B cell (primary cell): ENCODE results near the gene RNF103.

Experiments used
- EZH2 ChIP-seq: IDR thresholded peaks from 2 replicates; pipeline ENCODE4 v1.6.1; 2012; ENCODE audit warnings: borderline replicate concordance, low read depth, mild to moderate bottlenecking, moderate library complexity, low read length; ENCODE audit not compliant: insufficient read depth, poor library complexity, severe bottlenecking
- TF ChIP-seq, protein P1 (sequence below): fragments of 200-600 bp; IDR thresholded peaks from one replicate; pipeline ENCODE4 v1.8.0; 2022; ENCODE audit warnings: antibody characterized with exemption, mild to moderate bottlenecking

DNA sequence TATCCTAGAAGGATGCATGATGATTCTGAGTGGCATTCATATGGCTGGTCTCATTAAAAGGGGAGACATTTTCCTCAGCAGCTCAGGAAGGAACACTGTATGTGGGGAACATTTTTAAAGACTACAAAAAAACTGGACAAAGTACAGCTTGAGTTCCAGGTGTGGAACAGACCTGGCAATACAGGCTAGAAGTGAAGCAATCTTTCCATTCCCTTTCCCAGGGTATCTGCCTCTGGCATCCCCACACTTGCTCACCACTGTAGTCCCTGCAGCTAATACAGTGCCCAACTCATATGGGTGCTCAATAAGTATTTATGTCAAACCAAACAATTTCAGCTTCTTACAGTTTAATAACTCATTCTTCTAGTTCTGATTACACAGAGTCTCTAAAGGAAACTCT, 8.1 kb downstream of the RNF103 start:
- TF ChIP-seq, protein P1, sequence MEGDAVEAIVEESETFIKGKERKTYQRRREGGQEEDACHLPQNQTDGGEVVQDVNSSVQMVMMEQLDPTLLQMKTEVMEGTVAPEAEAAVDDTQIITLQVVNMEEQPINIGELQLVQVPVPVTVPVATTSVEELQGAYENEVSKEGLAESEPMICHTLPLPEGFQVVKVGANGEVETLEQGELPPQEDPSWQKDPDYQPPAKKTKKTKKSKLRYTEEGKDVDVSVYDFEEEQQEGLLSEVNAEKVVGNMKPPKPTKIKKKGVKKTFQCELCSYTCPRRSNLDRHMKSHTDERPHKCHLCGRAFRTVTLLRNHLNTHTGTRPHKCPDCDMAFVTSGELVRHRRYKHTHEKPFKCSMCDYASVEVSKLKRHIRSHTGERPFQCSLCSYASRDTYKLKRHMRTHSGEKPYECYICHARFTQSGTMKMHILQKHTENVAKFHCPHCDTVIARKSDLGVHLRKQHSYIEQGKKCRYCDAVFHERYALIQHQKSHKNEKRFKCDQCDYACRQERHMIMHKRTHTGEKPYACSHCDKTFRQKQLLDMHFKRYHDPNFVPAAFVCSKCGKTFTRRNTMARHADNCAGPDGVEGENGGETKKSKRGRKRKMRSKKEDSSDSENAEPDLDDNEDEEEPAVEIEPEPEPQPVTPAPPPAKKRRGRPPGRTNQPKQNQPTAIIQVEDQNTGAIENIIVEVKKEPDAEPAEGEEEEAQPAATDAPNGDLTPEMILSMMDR: no peak
- TF ChIP-seq EZH2: no peak
